Measurements from ENCODE around the gene CEACAM19.
"Not testable (repeated sequence)": the region's sequence is repeated elsewhere in the genome, so short reads cannot be mapped to it uniquely, and the experiment has no call there.

Gene CEACAM19

GRCh38 chr19:44671400-44671799, at the start of gene CEACAM19:
Gene CEACAM19 (plus strand): TSS chr19:44671482. CDS start chr19:44671932, 450 bp downstream.
- DNase-seq (ENCODE audit: low read depth) = no peak

- no peak for DNase-seq (ENCODE audit: low read depth)
These were observed 48.2 kb upstream of the CEACAM19 start for GRCh38 chr19:44623080-44623479.

DNA sequence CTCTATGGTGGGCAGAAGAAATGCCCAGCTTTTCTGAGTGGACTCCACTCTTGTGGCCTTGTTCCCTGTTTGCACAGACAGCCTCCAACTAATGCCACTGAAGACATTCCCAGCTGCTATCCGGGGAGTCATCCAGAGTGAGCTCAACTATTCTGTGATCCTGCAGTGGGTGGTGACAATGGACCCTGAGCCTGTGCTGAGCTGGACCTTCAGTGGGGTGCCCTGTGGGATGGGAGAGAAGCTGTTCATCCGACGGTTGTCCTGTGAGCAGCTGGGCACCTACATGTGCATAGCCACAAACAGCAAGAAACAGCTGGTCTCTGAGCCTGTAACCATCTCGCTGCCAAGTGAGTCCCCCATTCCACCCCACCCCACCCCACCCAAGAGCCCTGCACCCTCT, 47.7 kb upstream of the CEACAM19 start:
- DNase-seq (ENCODE audit: low read depth) = no peak

- DNase-seq (ENCODE audit: low read depth) = no peak
These were observed 46.4 kb upstream of the CEACAM19 start for GRCh38 chr19:44624840-44625354.

GRCh38 chr19:44625637-44626036, 45.6 kb upstream of the CEACAM19 start:
- not testable (repeated sequence) for DNase-seq (ENCODE audit: low read depth)

DNA sequence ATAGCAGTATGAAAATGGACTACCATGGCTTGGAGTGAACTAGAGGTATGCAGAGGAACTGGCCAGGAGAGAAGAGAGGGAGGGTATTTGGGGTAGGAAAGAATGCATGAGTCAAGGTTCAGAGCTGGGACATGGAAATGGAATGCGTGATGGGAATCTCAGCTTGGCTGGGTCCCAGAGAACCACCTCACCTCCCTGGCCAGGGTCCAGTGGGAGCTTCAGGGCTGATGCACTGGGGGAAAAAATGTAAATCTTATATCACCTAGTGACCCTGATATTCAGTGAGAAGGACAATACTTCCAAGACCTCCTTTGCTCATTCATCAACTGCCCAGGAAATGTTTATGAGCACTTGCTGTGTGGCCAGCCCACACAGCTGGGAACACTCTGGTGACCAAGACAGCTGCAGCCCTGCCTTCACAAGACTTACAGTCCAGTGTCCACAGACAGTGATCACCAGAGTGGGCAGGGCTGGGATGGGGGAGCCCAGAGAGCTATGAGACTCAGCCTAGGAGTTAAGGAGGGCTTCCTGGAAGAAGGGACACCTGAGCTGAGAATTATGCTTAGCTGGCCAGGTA, 45.1 kb upstream of the CEACAM19 start:
- no peak for DNase-seq (ENCODE audit: low read depth)

GRCh38 chr19:44627631-44628030, 43.7 kb upstream of the CEACAM19 start:
- no peak for DNase-seq (ENCODE audit: low read depth)

DNA sequence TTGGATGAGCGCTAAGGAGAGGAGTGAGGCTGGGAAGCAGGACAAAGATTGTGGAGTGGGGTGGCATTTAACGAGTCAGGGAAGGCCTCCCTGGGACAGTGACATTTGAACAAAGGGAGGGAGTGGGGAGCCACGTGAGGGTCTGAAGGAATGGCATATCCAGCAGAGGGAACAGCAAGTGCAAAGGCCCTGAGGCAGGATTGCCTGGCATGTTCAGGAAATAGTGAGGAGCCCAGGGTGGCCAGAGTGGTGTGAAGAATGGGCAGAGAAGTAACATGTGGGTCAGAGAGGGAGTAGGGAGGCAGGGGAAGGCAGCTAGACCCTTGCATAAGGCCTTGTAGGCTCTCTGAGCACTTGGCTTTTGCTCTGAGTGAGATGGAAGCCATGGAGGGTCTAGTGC, 42.5 kb upstream of the CEACAM19 start:
- DNase-seq (ENCODE audit: low read depth) = no peak

- not testable (repeated sequence) for DNase-seq (ENCODE audit: low read depth)
These were observed 39.7 kb upstream of the CEACAM19 start for GRCh38 chr19:44631611-44632010.

DNA sequence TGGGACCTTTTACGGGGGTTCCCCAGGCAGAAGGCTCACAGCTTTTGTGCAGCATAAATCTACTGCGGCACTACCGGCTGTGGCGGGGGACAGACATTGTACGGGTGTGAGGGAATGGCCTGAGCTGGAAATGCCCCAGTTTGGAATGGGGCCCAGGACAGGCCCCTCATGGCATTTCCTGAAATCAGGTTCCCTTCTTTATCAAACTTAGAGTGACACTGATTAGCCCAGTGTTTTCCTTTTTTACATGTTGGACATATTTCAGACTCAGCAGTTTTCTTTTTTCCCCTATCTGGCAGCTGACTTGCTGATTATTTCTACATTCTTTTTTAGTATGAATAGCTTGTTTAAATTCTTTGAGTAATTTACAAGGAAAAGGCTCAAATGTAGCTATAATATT, 37.2 kb upstream of the CEACAM19 start:
- DNase-seq (ENCODE audit: low read depth) = not testable (repeated sequence)

- DNase-seq (ENCODE audit: low read depth) = no peak
These were observed 36.5 kb upstream of the CEACAM19 start for GRCh38 chr19:44634785-44635184.

- no peak for DNase-seq (ENCODE audit: low read depth)
These were observed 35.5 kb upstream of the CEACAM19 start for GRCh38 chr19:44635581-44636438.

DNA sequence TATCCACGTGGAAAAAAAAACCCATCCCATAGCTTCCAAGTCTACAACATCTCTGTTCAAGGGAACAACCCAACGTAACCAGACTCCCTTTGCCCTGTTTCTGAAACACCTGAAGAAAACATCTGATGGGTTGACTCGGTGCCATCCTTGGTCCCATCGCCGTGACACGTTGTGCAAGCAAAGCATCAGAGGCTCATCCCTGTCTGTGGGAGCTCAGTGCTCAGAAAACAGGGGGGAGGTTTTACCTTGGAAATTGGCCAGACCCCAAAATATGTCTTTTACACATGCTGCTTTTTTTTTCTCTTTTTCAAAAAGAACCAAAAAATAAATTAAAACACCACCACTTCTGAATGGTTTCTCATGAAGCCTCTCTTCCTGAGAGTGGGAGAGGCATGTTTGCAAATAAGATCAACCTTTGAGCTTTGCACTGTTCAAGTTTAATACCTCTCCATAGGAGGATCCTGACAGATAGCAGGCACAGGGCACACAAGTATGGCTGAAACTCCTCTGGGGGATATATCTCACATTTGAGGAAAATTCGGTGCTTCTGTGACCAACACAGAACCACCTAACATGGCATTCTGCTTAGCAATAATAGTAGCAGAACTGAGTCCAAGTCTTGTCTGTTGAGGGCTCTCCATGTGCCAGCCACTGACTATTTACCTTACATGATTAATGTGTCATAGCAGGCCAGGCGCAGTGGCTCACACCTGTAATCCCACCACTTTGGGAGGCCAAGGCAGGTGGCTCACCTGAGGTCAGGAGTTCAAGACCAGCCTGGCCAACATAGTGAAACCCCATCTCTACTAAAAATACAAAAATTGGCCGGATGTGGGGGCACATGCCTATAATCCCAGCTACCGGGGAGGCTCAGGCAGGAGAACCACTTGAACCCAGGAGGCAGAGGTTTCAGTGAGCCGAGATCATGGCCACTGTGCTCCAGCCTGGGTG, 34.6 kb upstream of the CEACAM19 start:
- no peak for DNase-seq (ENCODE audit: low read depth)

DNA sequence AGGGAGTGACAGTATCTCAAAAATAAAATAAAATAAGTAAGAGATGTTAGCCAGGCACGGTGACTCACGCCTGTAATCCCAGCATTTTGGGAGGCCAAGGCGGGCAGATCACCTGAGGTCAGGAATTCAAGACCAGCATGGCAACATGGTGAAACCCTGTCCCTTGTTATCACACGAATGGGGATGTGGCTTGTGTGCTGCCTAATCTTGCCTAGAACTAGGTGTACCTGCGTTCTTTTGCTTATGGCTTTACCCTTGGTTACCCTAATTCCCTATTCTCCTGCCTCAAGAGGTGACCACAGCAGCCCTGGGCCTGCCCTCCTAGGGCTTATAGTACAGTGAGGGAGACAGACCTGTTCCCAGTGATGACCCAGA, 33.9 kb upstream of the CEACAM19 start:
- no peak for DNase-seq (ENCODE audit: low read depth)

DNA sequence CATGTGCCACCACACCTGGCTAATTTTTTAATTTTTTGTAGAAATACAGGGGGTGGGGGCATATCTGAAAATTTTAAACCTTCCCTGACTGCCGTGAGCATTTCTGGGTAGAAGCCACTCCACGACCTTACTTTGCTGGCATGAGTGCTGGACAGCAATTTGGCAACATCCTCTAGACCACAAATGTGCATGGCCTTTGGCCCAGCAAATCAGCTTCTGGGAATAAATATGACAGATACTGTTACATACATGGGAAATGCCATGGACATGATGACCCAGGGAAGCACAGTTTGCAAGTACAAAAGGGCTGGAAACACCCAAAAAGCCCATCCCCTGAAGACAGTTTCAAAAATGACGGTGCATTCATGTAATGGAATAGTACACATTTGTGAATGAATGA, 30.8 kb upstream of the CEACAM19 start:
- no peak for DNase-seq (ENCODE audit: low read depth)

DNA sequence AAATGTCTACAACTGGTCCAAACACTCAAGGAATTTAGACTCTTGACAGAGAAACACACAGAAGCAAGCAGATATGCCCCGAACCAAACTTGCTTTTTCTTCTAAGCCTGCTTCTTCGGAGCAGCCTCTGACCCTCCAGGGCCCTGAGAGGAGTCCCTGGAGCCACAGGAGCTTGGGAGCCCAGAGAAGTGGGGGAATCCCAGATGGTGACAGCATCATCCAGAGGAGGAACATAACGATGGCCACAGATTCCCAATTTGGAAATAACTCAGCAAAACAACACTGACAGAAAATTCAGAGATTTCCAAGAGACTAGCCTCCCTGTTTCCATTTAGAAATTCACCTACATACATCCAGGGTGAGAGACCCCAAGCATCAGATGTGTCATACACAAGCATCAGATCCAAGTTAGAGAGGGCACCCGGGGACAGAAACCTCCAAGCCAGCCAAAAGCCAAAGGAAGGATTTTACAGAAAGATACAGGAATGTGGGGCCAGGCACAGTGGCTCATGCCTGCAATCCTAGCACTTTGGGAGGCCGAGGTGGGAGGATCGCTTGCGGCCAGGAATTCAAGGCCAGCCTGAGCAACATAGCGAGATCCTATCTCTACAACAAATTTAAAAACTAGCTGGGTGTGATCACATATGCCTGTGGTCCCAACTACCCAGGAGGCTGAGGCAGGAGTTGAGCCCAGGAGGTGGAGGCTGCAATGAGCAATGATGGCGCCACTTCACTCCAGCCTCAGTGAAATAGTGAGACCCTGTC, 29.6 kb upstream of the CEACAM19 start:
- DNase-seq (ENCODE audit: low read depth) = no peak

DNA sequence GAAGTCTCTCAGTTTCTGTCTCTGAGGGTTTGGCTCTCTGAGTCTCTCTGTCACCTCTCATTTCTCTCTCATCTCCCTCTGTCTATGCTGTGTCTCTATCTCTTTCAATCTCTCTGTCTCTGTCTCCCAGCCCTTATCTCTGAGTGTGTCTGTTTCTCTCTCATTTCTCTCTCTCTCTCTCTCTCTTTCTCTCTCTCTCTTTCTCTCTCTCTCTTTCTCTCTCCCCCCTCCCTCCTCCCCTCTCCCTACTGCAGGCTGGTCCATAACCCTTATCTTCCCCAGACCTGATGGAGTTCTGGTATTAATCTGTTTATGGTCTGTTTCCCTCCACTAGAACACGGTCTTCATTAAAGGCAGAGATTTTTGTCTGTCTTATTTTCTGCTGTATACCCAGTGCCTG, 28.9 kb upstream of the CEACAM19 start:
- DNase-seq (ENCODE audit: low read depth) = no peak

- DNase-seq (ENCODE audit: low read depth) = peak; percentile 31
These were observed 27.5 kb upstream of the CEACAM19 start, which contains the start of gene PVR for GRCh38 chr19:44643605-44644401. Gene PVR (plus strand): TSS chr19:44643910. CDS start chr19:44644097, 187 bp downstream.

DNA sequence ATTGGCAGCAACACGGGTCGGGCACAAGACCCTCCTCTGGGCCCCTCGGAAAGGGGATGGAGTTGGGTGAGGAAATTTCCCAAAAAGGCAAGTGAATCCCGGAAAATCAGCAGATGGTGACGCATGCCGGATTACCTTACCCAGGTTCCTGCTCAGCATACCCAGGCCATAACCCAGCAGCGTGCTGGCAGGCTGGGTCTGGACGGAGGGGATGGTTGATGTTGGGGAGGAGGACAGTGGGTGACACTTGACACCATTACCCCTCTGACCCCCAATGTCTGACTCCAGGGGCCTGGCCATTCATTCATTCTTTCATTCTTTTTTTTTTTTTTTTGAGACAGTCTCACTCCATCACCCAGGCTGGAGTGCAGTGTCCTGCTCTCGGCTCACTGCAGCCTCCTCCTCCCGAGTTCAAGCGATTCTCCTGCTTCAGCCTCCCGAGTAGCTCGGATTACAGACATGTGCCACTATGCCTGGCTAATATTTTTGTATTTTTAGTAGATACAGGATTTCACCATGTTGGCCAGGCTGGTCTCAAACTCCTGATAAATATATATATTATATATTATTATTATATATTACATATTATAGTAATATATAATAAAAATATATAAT, 26.8 kb upstream of the CEACAM19 start:
- DNase-seq (ENCODE audit: low read depth) = no peak

- no peak for DNase-seq (ENCODE audit: low read depth)
These were observed 25.8 kb upstream of the CEACAM19 start for GRCh38 chr19:44645407-44646048.

All from CMK (cell line).